ENCODE results near the gene IRF4. TPM values are rescaled to one million over a fixed set of nuclear protein-coding genes. Genes with fewer than 3 reads are reported as not detected.

The IRF4 gene
- total RNA-seq, 1 donor from 2014 or later: 0.05 TPM

GRCh38 chr6:362231-362923, 29.2 kb upstream of the IRF4 start:
- Mint-ChIP-seq H3K4me1 (ENCODE audit: low read depth) (no peaks in the 10 kb centered on the region), H3K4me3 (ENCODE audit: unreplicated experiment) (no peak overlapping the region), H3K27ac (ENCODE audit: unreplicated experiment) (no peak overlapping the region), H3K27me3 (ENCODE audit: low read depth) (peaks cover 3% of the 10 kb centered on the region), H3K9me3 (ENCODE audit: low read depth) (peaks cover 43% of the 10 kb centered on the region), H3K36me3 (ENCODE audit: low read depth) (peaks cover 6% of the 10 kb centered on the region)
- DNase-seq (ENCODE audit: low spot score): peak; percentile 83
- TF ChIP-seq CTCF (IDR thresholded peaks at IDR 0.05): no peak

- no peak overlapping the region for H3K27ac Mint-ChIP-seq (ENCODE audit: unreplicated experiment)
- peaks cover 6% of the 10 kb centered on the region for H3K36me3 Mint-ChIP-seq (ENCODE audit: low read depth)
- H3K9me3 Mint-ChIP-seq (ENCODE audit: low read depth): peaks cover 47% of the 10 kb centered on the region
- H3K4me3 Mint-ChIP-seq (ENCODE audit: unreplicated experiment): no peak overlapping the region
- TF ChIP-seq CTCF (IDR thresholded peaks at IDR 0.05): no peak
- no peaks in the 10 kb centered on the region for H3K4me1 Mint-ChIP-seq (ENCODE audit: low read depth)
- DNase-seq (ENCODE audit: low spot score): peak; percentile 72
- H3K27me3 Mint-ChIP-seq (ENCODE audit: low read depth): peaks cover 3% of the 10 kb centered on the region
Measured at GRCh38 chr6:362924-363249, 28.7 kb upstream of the IRF4 start.

- no peak overlapping the region for H3K4me3 Mint-ChIP-seq (ENCODE audit: unreplicated experiment)
- no peaks in the 10 kb centered on the region for H3K4me1 Mint-ChIP-seq (ENCODE audit: low read depth)
- H3K27ac Mint-ChIP-seq (ENCODE audit: unreplicated experiment): no peak overlapping the region
- peaks cover 3% of the 10 kb centered on the region for H3K27me3 Mint-ChIP-seq (ENCODE audit: low read depth)
- peaks cover 6% of the 10 kb centered on the region for H3K36me3 Mint-ChIP-seq (ENCODE audit: low read depth)
- TF ChIP-seq CTCF (IDR thresholded peaks at IDR 0.05): no peak
- DNase-seq (ENCODE audit: low spot score): peak; percentile 83
- H3K9me3 Mint-ChIP-seq (ENCODE audit: low read depth): peaks cover 47% of the 10 kb centered on the region
Measured at GRCh38 chr6:363291-363690, 28.3 kb upstream of the IRF4 start.

- Mint-ChIP-seq H3K27ac (ENCODE audit: unreplicated experiment) (no peak overlapping the region), H3K4me1 (ENCODE audit: low read depth) (no peaks in the 10 kb centered on the region), H3K27me3 (ENCODE audit: low read depth) (peaks cover 3% of the 10 kb centered on the region), H3K36me3 (ENCODE audit: low read depth) (peaks cover 6% of the 10 kb centered on the region), H3K4me3 (ENCODE audit: unreplicated experiment) (no peak overlapping the region), H3K9me3 (ENCODE audit: low read depth) (peaks cover 46% of the 10 kb centered on the region)
- DNase-seq (ENCODE audit: low spot score): peak; percentile 75
- TF ChIP-seq CTCF (IDR thresholded peaks at IDR 0.05): no peak
Measured at GRCh38 chr6:363909-364308, 27.6 kb upstream of the IRF4 start.

GRCh38 chr6:364609-365540, 26.7 kb upstream of the IRF4 start:
- no peaks in the 10 kb centered on the region for H3K4me1 Mint-ChIP-seq (ENCODE audit: low read depth)

More at GRCh38 chr6:364609-365540, 26.7 kb upstream of the IRF4 start:
- H3K27me3 Mint-ChIP-seq (ENCODE audit: low read depth): peaks cover 8% of the 10 kb centered on the region
- peaks cover 45% of the 10 kb centered on the region for H3K9me3 Mint-ChIP-seq (ENCODE audit: low read depth)
- H3K36me3 Mint-ChIP-seq (ENCODE audit: low read depth): peaks cover 6% of the 10 kb centered on the region
- no peak for TF ChIP-seq CTCF (IDR thresholded peaks at IDR 0.05)
- H3K27ac Mint-ChIP-seq (ENCODE audit: unreplicated experiment): no peak overlapping the region
- H3K4me3 Mint-ChIP-seq (ENCODE audit: unreplicated experiment): no peak overlapping the region
- DNase-seq (ENCODE audit: low spot score): peak; percentile 79

Measured in chondrocyte (in vitro differentiated cells).